Gastrocnemius medialis (tissue), 4 donors: Measurements from ENCODE around the gene TMCC1. TPM values are rescaled to one million over a fixed set of nuclear protein-coding genes. Genes with fewer than 3 reads are reported as not detected.
A peak's percentile ranks its signal among the peaks of the same experiment; 100 is the strongest.

ENCODE experiments used
- ATAC-seq, 2 donors: fragments of 150-250 bp; one replicate each; pipeline ENCODE4 v1.9.1; 2016
- DNase-seq, 2 donors: peaks; one replicate each; pipeline ENCODE4 v3.0.0-alpha.2; 2019
- H3K27ac ChIP-seq, 4 donors: fragments of 200-600 bp; sonication (generic); 1 replicate in 1 of 4; 2 replicates in 3 of 4; pipeline ENCODE4 v1.5.1; 2016 to 2018; ENCODE audit warnings: mild to moderate bottlenecking in 2 of 4, moderate library complexity in 1 of 4
- H3K27me3 ChIP-seq, 3 donors: fragments of 200-600 bp; sonication (generic) in 2 of 3; 1 replicate in 1 of 3; 2 replicates in 2 of 3; pipeline versions ENCODE4 v1.5.1 to v1.6.0; 2016 to 2019; ENCODE audit warnings: mild to moderate bottlenecking in 1 of 3, moderate library complexity in 1 of 3
- H3K36me3 ChIP-seq, 2 donors: fragments of 200-600 bp; sonication (generic) in 1 of 2; one replicate each; pipeline ENCODE4 v1.5.1; 2017 to 2018
- H3K4me1 ChIP-seq, 2 donors: fragments of 200-600 bp; sonication (generic) in 1 of 2; one replicate each; pipeline ENCODE4 v1.5.1; 2016 to 2017; ENCODE audit warnings: mild to moderate bottlenecking in 2 of 2
- H3K4me3 ChIP-seq, 4 donors: fragments of 200-600 bp; sonication (generic) in 3 of 4; 1 replicate in 1 of 4; 2 replicates in 3 of 4; pipeline ENCODE4 v1.5.1; 2016 to 2019; ENCODE audit warnings: mild to moderate bottlenecking in 2 of 4
- H3K9me3 ChIP-seq, 3 donors: fragments of 200-600 bp; sonication (generic) in 2 of 3; 1 replicate in 1 of 3; 2 replicates in 2 of 3; pipeline ENCODE4 v1.5.1; 2016 to 2019
- POLR2A ChIP-seq, 2 donors: fragments of 450-650 bp; IDR thresholded peaks; one replicate each; pipeline ENCODE4 v1.6.1; 2017; ENCODE audit warnings: antibody characterized with exemption in 2 of 2, mild to moderate bottlenecking in 2 of 2, moderate library complexity in 2 of 2
- in situ Hi-C, 4 donors: fragments of 200-750 bp; cut with MboI; loops; one replicate each; pipeline versions ENCODE4 v1.15.0 to v1.8.0; 2017; ENCODE audit warnings: low sequenced_read_pairs in 4 of 4
- intact Hi-C: fragments of 100-400 bp; cut with DNase I; formaldehyde crosslinking; loops from one replicate; pipeline ENCODE4 v1.15.1; 2023; ENCODE audit warnings: low total_unique reads
- total RNA-seq, 4 donors: library from RNA; depleted of rRNA; stranded (reverse); fragments of >200 nt; gene quantifications; one replicate each; pipeline versions ENCODE4 v1.1.0 to v1.2.3, GENCODE V29; 2016
- TF ChIP-seq, protein P1 (sequence below), 5 experiments: fragments of 450-650 bp in 3 of 5; fragments of 200-600 bp in 2 of 5; sonication (generic) in 2 of 5; IDR thresholded peaks in 4 of 5; conservative IDR thresholded peaks in 1 of 5; 1 replicate in 4 of 5; 2 replicates in 1 of 5; pipeline ENCODE4 v1.5.1; 2016 to 2019; ENCODE audit warnings: antibody characterized with exemption in 5 of 5, mild to moderate bottlenecking in 3 of 5, moderate library complexity in 3 of 5

The TMCC1 gene
- total RNA-seq, 4 donors from 2014 or later: 18.8 to 24.7 (median 20.2) TPM

GRCh38 chr3:129738172-129738571 is 155.3 kb downstream of the TMCC1 start:
- Histone ChIP-seq H3K4me1 (peaks cover 4 to 28% of the 10 kb centered on the region in 2 donors), H3K27me3 (no peaks in the 10 kb centered on the region), H3K36me3 (no peaks in the 10 kb centered on the region), H3K4me3 (no peak overlapping the region), H3K9me3 (no peaks in the 10 kb centered on the region), H3K27ac (no peak overlapping the region)
- ATAC-seq (no peak), DNase-seq (no peak)
- in situ Hi-C loops (no loop called here), intact Hi-C loops (no loop called here)
- no peak for TF ChIP-seq POLR2A (IDR thresholded peaks at IDR 0.05)

DNA sequence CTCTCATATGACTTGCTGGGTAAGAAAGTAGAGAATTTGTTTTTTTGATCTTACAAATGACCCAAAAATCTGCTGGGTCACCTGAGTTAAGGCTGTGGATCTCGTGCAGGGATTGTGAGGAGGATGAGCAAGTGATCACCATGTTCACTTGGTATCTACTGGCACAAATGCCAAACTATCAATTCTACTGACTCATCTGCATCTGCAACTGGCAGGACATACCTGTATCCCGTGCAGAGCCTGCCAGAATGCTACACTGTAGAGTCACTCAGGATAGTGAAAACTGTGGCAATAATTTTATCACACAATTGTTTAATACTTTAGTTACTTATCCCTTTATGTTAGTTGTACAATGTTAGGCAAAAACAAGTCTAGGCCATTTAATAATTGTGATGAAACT is 157.4 kb downstream of the TMCC1 start:
- Histone ChIP-seq H3K9me3 (no peaks in the 10 kb centered on the region), H3K4me3 (no peak overlapping the region), H3K36me3 (no peaks in the 10 kb centered on the region), H3K27me3 (no peaks in the 10 kb centered on the region), H3K4me1 (peaks cover 10 to 18% of the 10 kb centered on the region in 2 donors), H3K27ac (peak overlapping the region in 1 of 4 donors; percentile 56)
- in situ Hi-C loops (no loop called here), intact Hi-C loops (no loop called here)
- no peak for TF ChIP-seq POLR2A (IDR thresholded peaks at IDR 0.05)
- TF ChIP-seq, protein P1, sequence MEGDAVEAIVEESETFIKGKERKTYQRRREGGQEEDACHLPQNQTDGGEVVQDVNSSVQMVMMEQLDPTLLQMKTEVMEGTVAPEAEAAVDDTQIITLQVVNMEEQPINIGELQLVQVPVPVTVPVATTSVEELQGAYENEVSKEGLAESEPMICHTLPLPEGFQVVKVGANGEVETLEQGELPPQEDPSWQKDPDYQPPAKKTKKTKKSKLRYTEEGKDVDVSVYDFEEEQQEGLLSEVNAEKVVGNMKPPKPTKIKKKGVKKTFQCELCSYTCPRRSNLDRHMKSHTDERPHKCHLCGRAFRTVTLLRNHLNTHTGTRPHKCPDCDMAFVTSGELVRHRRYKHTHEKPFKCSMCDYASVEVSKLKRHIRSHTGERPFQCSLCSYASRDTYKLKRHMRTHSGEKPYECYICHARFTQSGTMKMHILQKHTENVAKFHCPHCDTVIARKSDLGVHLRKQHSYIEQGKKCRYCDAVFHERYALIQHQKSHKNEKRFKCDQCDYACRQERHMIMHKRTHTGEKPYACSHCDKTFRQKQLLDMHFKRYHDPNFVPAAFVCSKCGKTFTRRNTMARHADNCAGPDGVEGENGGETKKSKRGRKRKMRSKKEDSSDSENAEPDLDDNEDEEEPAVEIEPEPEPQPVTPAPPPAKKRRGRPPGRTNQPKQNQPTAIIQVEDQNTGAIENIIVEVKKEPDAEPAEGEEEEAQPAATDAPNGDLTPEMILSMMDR (IDR thresholded peaks at IDR 0.05 in 4 of 5, conservative IDR thresholded peaks at IDR 0.05 in 1 of 5): no peak
- ATAC-seq (peak; percentile 60 to 94), DNase-seq (peak in 1 of 2 donors; percentile 31)

GRCh38 chr3:129735638-129736037 is 157.9 kb downstream of the TMCC1 start:
- ATAC-seq (peak; percentile 47 to 71), DNase-seq (no peak)
- in situ Hi-C loops (no loop called here), intact Hi-C loops (no loop called here)
- Histone ChIP-seq H3K4me3 (no peak overlapping the region), H3K27ac (peak overlapping the region in 1 of 4 donors; percentile 56), H3K27me3 (no peaks in the 10 kb centered on the region), H3K36me3 (no peaks in the 10 kb centered on the region), H3K4me1 (peaks cover 10 to 17% of the 10 kb centered on the region in 2 donors), H3K9me3 (no peaks in the 10 kb centered on the region)
- TF ChIP-seq POLR2A (IDR thresholded peaks at IDR 0.05): no peak
- TF ChIP-seq, protein P1 (IDR thresholded peaks at IDR 0.05 in 4 of 5, conservative IDR thresholded peaks at IDR 0.05 in 1 of 5): no peak

GRCh38 chr3:129734449-129734848 is 159.1 kb downstream of the TMCC1 start:
- Histone ChIP-seq H3K9me3 (no peaks in the 10 kb centered on the region), H3K36me3 (no peaks in the 10 kb centered on the region), H3K4me1 (peaks cover 6 to 17% of the 10 kb centered on the region in 2 donors), H3K27me3 (no peaks in the 10 kb centered on the region), H3K27ac (no peak overlapping the region), H3K4me3 (no peak overlapping the region)
- ATAC-seq: no peak
- intact Hi-C loops (no loop called here), in situ Hi-C loops (no loop called here)
- DNase-seq: no peak
- TF ChIP-seq, protein P1 (IDR thresholded peaks at IDR 0.05 in 4 of 5, conservative IDR thresholded peaks at IDR 0.05 in 1 of 5): no peak

GRCh38 chr3:129732200-129732876 is 161.2 kb downstream of the TMCC1 start:
- H3K27me3 ChIP-seq: no peaks in the 10 kb centered on the region
- DNase-seq (no peak), ATAC-seq (no peak)
- no peaks in the 10 kb centered on the region for H3K9me3 ChIP-seq
- no peak overlapping the region for H3K27ac ChIP-seq
- peaks cover 6 to 13% of the 10 kb centered on the region in 2 donors for H3K4me1 ChIP-seq
- TF ChIP-seq, protein P1 (IDR thresholded peaks at IDR 0.05 in 4 of 5, conservative IDR thresholded peaks at IDR 0.05 in 1 of 5): no peak
- TF ChIP-seq POLR2A (IDR thresholded peaks at IDR 0.05): no peak
- H3K4me3 ChIP-seq: no peak overlapping the region
- intact Hi-C loops: no loop called here
- in situ Hi-C loops: no loop called here
- no peaks in the 10 kb centered on the region for H3K36me3 ChIP-seq
